ENCODE measurements around the gene TCEA2. TPM values are rescaled to one million over a fixed set of nuclear protein-coding genes. Genes with fewer than 3 reads are reported as not detected.

Gene TCEA2
- total RNA-seq, 3 donors from 2014 or later (not counting 1 experiment from before 2014, with no cell fraction given): 25.0 to 28.7 (median 28.5) TPM

DNA sequence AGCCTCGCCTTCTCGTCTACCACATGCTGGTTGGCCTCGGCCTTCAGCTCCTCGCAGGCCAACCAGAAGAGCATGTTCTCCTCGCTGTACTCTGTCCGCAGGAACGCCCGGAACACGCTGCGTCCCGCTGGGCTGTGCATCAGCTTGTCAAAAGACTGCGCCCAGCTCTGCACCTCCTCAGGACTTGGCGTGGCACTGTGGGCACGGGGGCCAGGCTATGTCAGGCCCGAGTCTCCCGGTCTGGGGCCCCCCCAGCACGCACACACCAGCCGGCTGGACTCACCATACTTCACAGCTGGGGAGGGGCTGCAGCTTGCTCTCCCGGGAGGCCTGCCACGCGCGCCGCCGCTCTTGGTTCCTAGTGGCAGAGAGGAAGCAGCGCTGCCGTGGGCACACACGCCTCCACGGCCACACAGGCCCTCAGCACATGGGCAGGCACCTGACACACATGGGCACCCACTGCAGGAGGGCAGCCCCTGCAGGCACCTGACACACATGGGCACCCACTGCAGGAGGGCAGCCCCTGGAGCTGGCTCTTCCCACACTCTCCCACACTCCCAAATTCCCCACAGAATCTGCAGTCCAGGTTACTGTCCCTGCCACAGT, 11.3 kb downstream of the TCEA2 start:
- Histone ChIP-seq H3K36me3 (ENCODE audit: control insufficient read depth, insufficient read depth, low read length) (peaks cover 43% of the 10 kb centered on the region), H3K27me3 (ENCODE audit: control insufficient read depth, insufficient read depth, low read length) (no peaks in the 10 kb centered on the region), H3K4me3 (ENCODE audit: low read length) (no peak overlapping the region), H3K27ac (ENCODE audit: low read length) (no peak overlapping the region), H3K4me1 (ENCODE audit: control insufficient read depth, insufficient read depth, low read length) (peaks cover 46% of the 10 kb centered on the region), H3K9me3 (ENCODE audit: control insufficient read depth, insufficient read depth, low read length) (no peaks in the 10 kb centered on the region)
- intact Hi-C loops (cut with micrococcal nuclease): no loop called here
- TF ChIP-seq, protein P1, sequence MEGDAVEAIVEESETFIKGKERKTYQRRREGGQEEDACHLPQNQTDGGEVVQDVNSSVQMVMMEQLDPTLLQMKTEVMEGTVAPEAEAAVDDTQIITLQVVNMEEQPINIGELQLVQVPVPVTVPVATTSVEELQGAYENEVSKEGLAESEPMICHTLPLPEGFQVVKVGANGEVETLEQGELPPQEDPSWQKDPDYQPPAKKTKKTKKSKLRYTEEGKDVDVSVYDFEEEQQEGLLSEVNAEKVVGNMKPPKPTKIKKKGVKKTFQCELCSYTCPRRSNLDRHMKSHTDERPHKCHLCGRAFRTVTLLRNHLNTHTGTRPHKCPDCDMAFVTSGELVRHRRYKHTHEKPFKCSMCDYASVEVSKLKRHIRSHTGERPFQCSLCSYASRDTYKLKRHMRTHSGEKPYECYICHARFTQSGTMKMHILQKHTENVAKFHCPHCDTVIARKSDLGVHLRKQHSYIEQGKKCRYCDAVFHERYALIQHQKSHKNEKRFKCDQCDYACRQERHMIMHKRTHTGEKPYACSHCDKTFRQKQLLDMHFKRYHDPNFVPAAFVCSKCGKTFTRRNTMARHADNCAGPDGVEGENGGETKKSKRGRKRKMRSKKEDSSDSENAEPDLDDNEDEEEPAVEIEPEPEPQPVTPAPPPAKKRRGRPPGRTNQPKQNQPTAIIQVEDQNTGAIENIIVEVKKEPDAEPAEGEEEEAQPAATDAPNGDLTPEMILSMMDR (IDR thresholded peaks at IDR 0.05): no peak
- H3K4me1 Mint-ChIP-seq: peaks cover 11 to 39% of the 10 kb centered on the region in 2 donors
- no peak overlapping the region for H3K4me3 Mint-ChIP-seq
- H3K27me3 Mint-ChIP-seq (ENCODE audit: low read depth in 2 of 2): no peaks in the 10 kb centered on the region
- 89% methylated on average over 28 of the region's 28 CpGs for WGBS (ENCODE audit: insufficient coverage)
- DNase-seq: no peak
- no peaks in the 10 kb centered on the region for H3K36me3 Mint-ChIP-seq
- H3K9me3 Mint-ChIP-seq: no peaks in the 10 kb centered on the region
- no peak overlapping the region for H3K27ac Mint-ChIP-seq
- no peak for ATAC-seq

GRCh38 chr20:64074963-64075362, 12.0 kb downstream of the TCEA2 start:
- H3K4me1 Mint-ChIP-seq: peaks cover 11 to 39% of the 10 kb centered on the region in 2 donors
- intact Hi-C loops (cut with micrococcal nuclease): no loop called here
- H3K9me3 ChIP-seq (ENCODE audit: control insufficient read depth, insufficient read depth, low read length): no peaks in the 10 kb centered on the region
- ATAC-seq (no peak), DNase-seq (no peak)
- H3K4me3 Mint-ChIP-seq: no peak overlapping the region
- TF ChIP-seq, protein P1 (IDR thresholded peaks at IDR 0.05): no peak
- no peaks in the 10 kb centered on the region for H3K27me3 ChIP-seq (ENCODE audit: control insufficient read depth, insufficient read depth, low read length)
- H3K27ac ChIP-seq (ENCODE audit: low read length): no peak overlapping the region
- H3K9me3 Mint-ChIP-seq: no peaks in the 10 kb centered on the region
- peaks cover 40% of the 10 kb centered on the region for H3K4me1 ChIP-seq (ENCODE audit: control insufficient read depth, insufficient read depth, low read length)
- H3K27ac Mint-ChIP-seq: no peak overlapping the region
- no peaks in the 10 kb centered on the region for H3K36me3 Mint-ChIP-seq
- H3K27me3 Mint-ChIP-seq (ENCODE audit: low read depth in 2 of 2): no peaks in the 10 kb centered on the region
- no peak overlapping the region for H3K4me3 ChIP-seq (ENCODE audit: low read length)
- 94% methylated on average over 8 of the region's 8 CpGs for WGBS (ENCODE audit: insufficient coverage)
- peaks cover 43% of the 10 kb centered on the region for H3K36me3 ChIP-seq (ENCODE audit: control insufficient read depth, insufficient read depth, low read length)

DNA sequence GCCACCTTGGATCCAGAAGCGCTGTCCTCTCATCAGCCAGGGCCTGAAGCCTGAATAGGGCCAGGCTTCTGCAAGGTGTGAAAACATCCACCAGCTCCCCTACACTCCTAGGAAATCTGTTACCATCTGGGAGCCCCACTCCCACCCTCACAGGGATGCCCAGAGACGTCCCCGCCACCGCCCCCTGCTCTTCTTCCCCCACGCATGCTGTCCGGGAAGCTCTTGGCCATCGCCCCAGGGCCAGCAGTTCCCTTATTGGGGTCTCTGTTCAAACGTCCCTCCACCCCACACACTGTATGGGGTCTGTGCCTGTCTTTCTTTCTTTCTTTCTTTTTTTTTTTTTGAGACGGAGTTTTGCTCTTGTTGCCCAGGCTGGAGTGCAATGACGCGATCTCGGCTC, 12.6 kb downstream of the TCEA2 start:
- peaks cover 43% of the 10 kb centered on the region for H3K4me1 ChIP-seq (ENCODE audit: control insufficient read depth, insufficient read depth, low read length)
- TF ChIP-seq, protein P1 (IDR thresholded peaks at IDR 0.05): no peak

More for the DNA sequence above, 12.6 kb downstream of the TCEA2 start:
- 93% methylated on average over 12 of the region's 12 CpGs for WGBS (ENCODE audit: insufficient coverage)
- no peaks in the 10 kb centered on the region for H3K9me3 Mint-ChIP-seq
- no peaks in the 10 kb centered on the region for H3K27me3 Mint-ChIP-seq (ENCODE audit: low read depth in 2 of 2)
- no peak for ATAC-seq
- DNase-seq: no peak
- no peaks in the 10 kb centered on the region for H3K36me3 Mint-ChIP-seq
- H3K4me3 Mint-ChIP-seq: no peak overlapping the region
- H3K4me1 Mint-ChIP-seq: peaks cover 11 to 43% of the 10 kb centered on the region in 2 donors
- intact Hi-C loops (cut with micrococcal nuclease): no loop called here
- peaks cover 43% of the 10 kb centered on the region for H3K36me3 ChIP-seq (ENCODE audit: control insufficient read depth, insufficient read depth, low read length)
- no peaks in the 10 kb centered on the region for H3K9me3 ChIP-seq (ENCODE audit: control insufficient read depth, insufficient read depth, low read length)
- no peak overlapping the region for H3K27ac ChIP-seq (ENCODE audit: low read length)
- peak overlapping the region in 1 of 2 donors; percentile 7 for H3K27ac Mint-ChIP-seq
- H3K27me3 ChIP-seq (ENCODE audit: control insufficient read depth, insufficient read depth, low read length): no peaks in the 10 kb centered on the region
- H3K4me3 ChIP-seq (ENCODE audit: low read length): no peak overlapping the region

Data from natural killer cell (primary cell).